Colonic mucosa (tissue), 4 donors: ENCODE data around the gene PRR5L. TPM values are rescaled to one million over a fixed set of nuclear protein-coding genes. Genes with fewer than 3 reads are reported as not detected.
A peak's percentile ranks its signal among the peaks of the same experiment; 100 is the strongest.

Experiments
- DNase-seq: peaks from one replicate; pipeline ENCODE4 v3.0.0-alpha.2; 2020
- H3K27ac ChIP-seq: fragments of 200-600 bp; one replicate; pipeline ENCODE4 v1.8.0; 2021
- H3K27me3 ChIP-seq: fragments of 200-600 bp; one replicate; pipeline ENCODE4 v1.8.0; 2021
- H3K36me3 ChIP-seq: fragments of 200-600 bp; one replicate; pipeline ENCODE4 v1.8.0; 2021
- H3K4me1 ChIP-seq: fragments of 200-600 bp; one replicate; pipeline ENCODE4 v1.8.0; 2021; ENCODE audit warnings: mild to moderate bottlenecking
- H3K4me3 ChIP-seq: fragments of 200-600 bp; one replicate; pipeline ENCODE4 v1.8.0; 2021
- H3K9ac ChIP-seq, 2 donors: one replicate each; pipeline ENCODE4 v1.7.0; 2013; ENCODE audit warnings: control low read depth in 2 of 2, low read depth in 2 of 2, low read length in 2 of 2
- H3K9me3 ChIP-seq: fragments of 200-600 bp; one replicate; pipeline ENCODE4 v1.8.0; 2021
- CTCF ChIP-seq: fragments of 200-600 bp; IDR thresholded peaks from one replicate; pipeline ENCODE4 v1.8.0; 2022; ENCODE audit warnings: antibody characterized with exemption, mild to moderate bottlenecking
- intact Hi-C: fragments of 100-400 bp; cut with DNase I; formaldehyde crosslinking; loops from one replicate; pipeline ENCODE4 v1.14.1; 2022
- total RNA-seq, 2 donors: library from RNA; stranded (reverse); fragmentation: NEBNext Ultra II Directional in 1 of 2; extraction: Animal tissue kit (Norgen Biotek cat#: 25700) in 1 of 2; gene quantifications; one replicate each; pipeline ENCODE4 v1.2.1, GENCODE V29; 2021
- donor health status: healthy.
- donor health status: DM: no; HTN: no; CAD: no.
- donor health status: DM: no; HTN: no; CAD: no.

PRR5L gene
- total RNA-seq, 2 donors from 2014 or later = 80.9 to 169 TPM

- H3K36me3 ChIP-seq = peaks cover 16% of the 10 kb centered on the region
- no peaks in the 10 kb centered on the region for H3K4me1 ChIP-seq
- DNase-seq = no peak
- H3K9me3 ChIP-seq = no peaks in the 10 kb centered on the region
- TF ChIP-seq CTCF = no peak
- intact Hi-C loops = no loop called here
- H3K27ac ChIP-seq = no peak overlapping the region
- no peak overlapping the region for H3K9ac ChIP-seq
- no peaks in the 10 kb centered on the region for H3K27me3 ChIP-seq
- no peak overlapping the region for H3K4me3 ChIP-seq
Observed at GRCh38 chr11:36405585-36406367, 109.7 kb downstream of the PRR5L start.

- no peak for TF ChIP-seq CTCF
- DNase-seq = no peak
- H3K9ac ChIP-seq = no peak overlapping the region
- intact Hi-C loops = no loop called here
- no peaks in the 10 kb centered on the region for H3K27me3 ChIP-seq
- H3K27ac ChIP-seq = no peak overlapping the region
- H3K9me3 ChIP-seq = no peaks in the 10 kb centered on the region
- peaks cover 12% of the 10 kb centered on the region for H3K36me3 ChIP-seq
- no peak overlapping the region for H3K4me3 ChIP-seq
- H3K4me1 ChIP-seq = no peaks in the 10 kb centered on the region
Observed at GRCh38 chr11:36407356-36407755, 111.3 kb downstream of the PRR5L start.

- Histone ChIP-seq H3K4me3 (no peak overlapping the region), H3K4me1 (no peaks in the 10 kb centered on the region), H3K27me3 (no peaks in the 10 kb centered on the region), H3K36me3 (peaks cover 12% of the 10 kb centered on the region), H3K9me3 (no peaks in the 10 kb centered on the region), H3K9ac (no peak overlapping the region), H3K27ac (peak overlapping the region; percentile 18)
- intact Hi-C loops = no loop called here
- DNase-seq = no peak
- no peak for TF ChIP-seq CTCF
Observed at GRCh38 chr11:36408498-36409136, 112.5 kb downstream of the PRR5L start.

- DNase-seq = no peak
- intact Hi-C loops = no loop called here
- H3K36me3 ChIP-seq = peaks cover 12% of the 10 kb centered on the region
- H3K4me1 ChIP-seq = no peaks in the 10 kb centered on the region
- H3K9me3 ChIP-seq = no peaks in the 10 kb centered on the region
- peak overlapping the region in 1 of 2 donors; percentile 30 for H3K9ac ChIP-seq
- no peaks in the 10 kb centered on the region for H3K27me3 ChIP-seq
- H3K4me3 ChIP-seq = no peak overlapping the region
- H3K27ac ChIP-seq = peak overlapping the region; percentile 18
- no peak for TF ChIP-seq CTCF
Observed at GRCh38 chr11:36409152-36409816, 113.2 kb downstream of the PRR5L start.

- intact Hi-C loops = no loop called here
- Histone ChIP-seq H3K36me3 (peaks cover 6% of the 10 kb centered on the region), H3K4me3 (no peak overlapping the region), H3K9me3 (no peaks in the 10 kb centered on the region), H3K27ac (peak overlapping the region; percentile 17), H3K4me1 (no peaks in the 10 kb centered on the region), H3K9ac (no peak overlapping the region), H3K27me3 (no peaks in the 10 kb centered on the region)
- no peak for TF ChIP-seq CTCF
- DNase-seq = peak; percentile 42
Observed at GRCh38 chr11:36411202-36411640, 115.1 kb downstream of the PRR5L start.
